ENCODE data around the gene FAM217A. TPM values are rescaled to one million over a fixed set of nuclear protein-coding genes. Genes with fewer than 3 reads are reported as not detected.
"Not testable (repeated sequence)": the region's sequence is repeated elsewhere in the genome, so short reads cannot be mapped to it uniquely, and the experiment has no call there.

The FAM217A gene
- total RNA-seq, 2 donors from 2014 or later: not detected

- Histone ChIP-seq H3K27me3 (replicated peaks; ENCODE audit: insufficient read depth) (no peaks in the 10 kb centered on the region), H3K27ac (no peak overlapping the region), H3K36me3 (no peaks in the 10 kb centered on the region), H3K4me1 (ENCODE audit: control insufficient read depth in 1 of 2, low read depth in 2 of 2) (no peaks in the 10 kb centered on the region), H3K4me3 (no peak overlapping the region), H3K9me3 (no peaks in the 10 kb centered on the region)
- ATAC-seq (ENCODE audit: insufficient number of reproducible peaks, low FRiP score, low read depth) (no peak), DNase-seq (ENCODE audit: low spot score) (no peak)
- TF ChIP-seq CTCF (IDR thresholded peaks at IDR 0.05): no peak
These were observed 21.7 kb upstream of the FAM217A start for GRCh38 chr6:4100655-4101054.

DNA sequence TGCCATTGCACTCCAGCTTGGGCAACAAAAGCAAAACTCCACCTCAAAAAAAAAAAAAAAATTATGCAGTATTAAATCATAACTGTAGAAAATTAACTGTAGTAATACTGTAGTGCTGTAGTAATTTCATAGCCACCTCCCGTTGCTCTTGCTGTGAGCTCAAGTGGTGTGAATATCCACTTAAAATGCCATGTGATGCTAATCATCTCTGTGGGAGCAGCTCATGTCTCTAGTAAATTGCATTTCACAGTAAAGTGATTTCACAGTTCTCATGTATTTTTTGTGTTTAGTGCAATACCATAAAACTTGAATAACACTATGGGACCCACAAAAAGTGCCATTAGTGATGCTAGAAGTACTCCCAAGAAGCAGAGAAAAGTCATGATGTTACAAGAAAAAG lies 14.4 kb upstream of the FAM217A start:
- ATAC-seq (ENCODE audit: insufficient number of reproducible peaks, low FRiP score, low read depth) (no peak), DNase-seq (ENCODE audit: low spot score) (no peak)
- Histone ChIP-seq H3K4me1 (ENCODE audit: control insufficient read depth in 1 of 2, low read depth in 2 of 2) (no peaks in the 10 kb centered on the region), H3K36me3 (no peaks in the 10 kb centered on the region), H3K27ac (no peak overlapping the region), H3K27me3 (replicated peaks; ENCODE audit: insufficient read depth) (no peaks in the 10 kb centered on the region), H3K4me3 (no peak overlapping the region), H3K9me3 (no peaks in the 10 kb centered on the region)
- TF ChIP-seq CTCF (IDR thresholded peaks at IDR 0.05): no peak

DNA sequence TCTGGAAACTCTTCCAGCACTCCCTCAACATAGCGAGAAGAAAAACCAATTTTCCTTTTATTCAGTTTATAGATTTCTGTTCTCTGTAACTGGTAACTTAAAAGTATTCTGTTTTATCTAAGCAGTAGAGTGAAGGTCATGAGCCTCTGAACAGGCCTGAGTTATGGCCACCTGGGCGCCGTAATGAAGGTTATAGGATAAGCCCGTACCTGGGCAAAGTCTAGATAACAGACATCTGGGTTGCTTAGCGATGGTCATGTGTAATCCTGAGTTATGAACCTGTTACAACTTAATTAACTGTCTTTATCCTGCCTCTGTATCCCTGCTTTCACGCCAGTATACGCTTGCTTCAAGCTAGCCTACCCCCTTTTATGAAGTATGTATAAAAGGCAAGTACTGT lies 13.0 kb upstream of the FAM217A start:
- no peak for TF ChIP-seq CTCF (IDR thresholded peaks at IDR 0.05)
- no peak overlapping the region for H3K4me3 ChIP-seq

GRCh38 chr6:4090043-4090442 lies 11.1 kb upstream of the FAM217A start:
- H3K4me3 ChIP-seq; H3K4me1 ChIP-seq (ENCODE audit: control insufficient read depth in 1 of 2, low read depth in 2 of 2); H3K9me3 ChIP-seq; H3K27me3 ChIP-seq (replicated peaks; ENCODE audit: insufficient read depth); ATAC-seq (ENCODE audit: insufficient number of reproducible peaks, low FRiP score, low read depth); H3K36me3 ChIP-seq; H3K27ac ChIP-seq; DNase-seq (ENCODE audit: low spot score): not testable (repeated sequence)

More for the DNA sequence above, 13.0 kb upstream of the FAM217A start:
- DNase-seq (ENCODE audit: low spot score) (no peak), ATAC-seq (ENCODE audit: insufficient number of reproducible peaks, low FRiP score, low read depth) (no peak)
- H3K36me3 ChIP-seq: no peaks in the 10 kb centered on the region
- H3K9me3 ChIP-seq: no peaks in the 10 kb centered on the region
- H3K27me3 ChIP-seq (replicated peaks; ENCODE audit: insufficient read depth): no peaks in the 10 kb centered on the region
- H3K27ac ChIP-seq: no peak overlapping the region
- H3K4me1 ChIP-seq (ENCODE audit: control insufficient read depth in 1 of 2, low read depth in 2 of 2): no peaks in the 10 kb centered on the region

DNA sequence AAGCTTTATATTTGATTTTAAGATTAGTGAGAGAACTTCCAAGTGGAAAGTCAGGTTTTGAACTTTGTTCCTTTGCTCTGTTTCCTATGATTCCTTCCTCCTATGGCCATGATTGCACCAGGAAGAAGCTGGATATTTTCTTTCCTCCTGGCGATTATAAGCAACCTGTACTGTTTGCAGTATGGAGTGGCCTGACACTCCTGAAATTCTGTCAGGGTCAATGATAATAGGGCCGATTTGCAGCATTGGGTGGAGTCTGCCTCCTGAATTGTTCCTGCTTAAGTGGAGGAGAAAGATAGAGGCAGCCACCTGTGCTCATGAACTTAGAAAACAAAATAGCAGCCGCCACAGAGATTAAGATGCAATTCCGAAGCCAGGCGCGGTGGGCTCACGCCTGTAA lies 9.8 kb upstream of the FAM217A start:
- DNase-seq (ENCODE audit: low spot score): no peak
- no peak overlapping the region for H3K27ac ChIP-seq
- no peak overlapping the region for H3K4me3 ChIP-seq
- no peaks in the 10 kb centered on the region for H3K4me1 ChIP-seq (ENCODE audit: control insufficient read depth in 1 of 2, low read depth in 2 of 2)
- ATAC-seq (ENCODE audit: insufficient number of reproducible peaks, low FRiP score, low read depth): no peak
- TF ChIP-seq CTCF (IDR thresholded peaks at IDR 0.05): no peak
- H3K9me3 ChIP-seq: no peaks in the 10 kb centered on the region
- no peaks in the 10 kb centered on the region for H3K27me3 ChIP-seq (replicated peaks; ENCODE audit: insufficient read depth)
- no peaks in the 10 kb centered on the region for H3K36me3 ChIP-seq

GRCh38 chr6:4085332-4085700 lies 6.4 kb upstream of the FAM217A start:
- no peaks in the 10 kb centered on the region for H3K4me1 ChIP-seq (ENCODE audit: control insufficient read depth in 1 of 2, low read depth in 2 of 2)
- H3K27ac ChIP-seq: no peak overlapping the region
- no peaks in the 10 kb centered on the region for H3K36me3 ChIP-seq
- ATAC-seq (ENCODE audit: insufficient number of reproducible peaks, low FRiP score, low read depth) (no peak), DNase-seq (ENCODE audit: low spot score) (no peak)
- TF ChIP-seq CTCF (IDR thresholded peaks at IDR 0.05): no peak
- H3K4me3 ChIP-seq: no peak overlapping the region
- no peaks in the 10 kb centered on the region for H3K9me3 ChIP-seq
- H3K27me3 ChIP-seq (replicated peaks; ENCODE audit: insufficient read depth): no peaks in the 10 kb centered on the region
